HG02588 (cell line): Measurements from ENCODE around the gene ALDH1B1.
A peak's percentile ranks its signal among the peaks of the same experiment; 100 is the strongest.

Source experiments
- ATAC-seq: cut with Tn5 transposase; IDR thresholded peaks from one replicate; pipeline ENCODE4 v1.9.1; 2021; ENCODE audit warnings: mild to moderate bottlenecking, moderate library complexity; ENCODE audit not compliant: unreplicated experiment

ALDH1B1 gene

DNA sequence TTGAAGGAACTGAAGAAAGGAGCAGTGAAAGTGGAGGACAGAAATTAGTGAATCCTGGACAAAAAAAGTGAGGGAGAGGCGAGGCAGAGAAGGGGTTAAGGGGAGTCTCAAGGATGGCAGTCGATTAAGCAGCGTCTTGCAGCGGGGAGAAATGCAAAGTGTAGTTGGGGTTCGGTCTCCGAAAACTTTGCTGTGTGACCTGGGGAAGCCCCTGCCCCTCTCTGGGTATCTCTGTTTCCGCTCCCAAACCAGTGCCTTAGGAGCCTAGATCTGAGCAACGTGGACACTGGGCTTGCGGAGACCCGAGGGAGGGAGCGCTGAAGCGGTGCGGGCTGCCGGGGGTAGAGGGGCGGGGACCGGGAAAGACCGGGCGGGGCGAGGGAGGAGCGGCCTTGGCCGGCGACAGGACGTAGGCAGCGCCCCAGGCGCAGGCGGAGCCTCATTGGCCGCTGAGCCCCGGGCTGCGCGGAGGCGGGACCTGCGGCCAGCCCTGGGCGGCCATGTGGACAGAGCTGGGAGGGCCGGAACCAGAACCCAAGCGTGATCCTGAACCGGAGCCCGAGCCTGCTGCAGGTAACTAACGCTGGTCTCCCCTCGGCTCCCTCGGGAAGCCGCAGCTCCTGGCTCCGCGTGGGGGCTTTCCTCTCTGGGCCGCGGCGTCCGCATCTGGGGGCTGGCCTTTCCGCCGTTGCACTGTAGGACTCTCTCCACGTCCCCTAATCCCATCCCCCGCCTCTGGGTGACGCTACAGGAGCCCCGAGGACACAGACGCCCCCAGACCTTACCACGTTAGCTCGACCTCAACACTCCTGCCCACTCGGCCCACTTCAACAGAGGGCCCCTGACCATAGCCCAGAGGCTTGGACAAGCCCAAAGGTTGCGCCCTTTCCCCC, at the start of gene ALDH1B1:
Gene ALDH1B1, plus strand, starts transcription at position 468 of the 893 bp plus-strand sequence. CDS start 3,047 bp downstream, outside the sequence.
- peak; percentile 99 for ATAC-seq

DNA sequence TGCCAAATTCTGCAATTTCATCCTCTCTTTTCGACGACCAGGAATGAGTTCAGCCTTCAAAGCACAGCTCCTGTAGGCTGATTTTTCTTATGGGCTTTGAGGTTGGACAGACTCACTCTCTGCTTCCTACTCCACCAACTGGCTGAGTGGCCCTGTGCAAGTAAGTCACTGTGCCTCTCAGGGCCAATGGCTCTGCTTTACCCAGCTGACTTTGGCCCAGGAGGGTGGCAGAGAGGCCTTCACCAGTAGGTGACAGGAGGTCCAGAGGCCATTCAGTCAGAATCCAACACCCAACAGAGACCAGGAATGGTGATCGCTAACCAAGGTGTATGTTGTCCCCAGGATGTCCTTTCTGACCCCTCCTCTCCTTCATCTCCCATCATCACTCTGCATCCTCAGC, 49.5 kb upstream of the ALDH1B1 start:
- no peak for ATAC-seq

DNA sequence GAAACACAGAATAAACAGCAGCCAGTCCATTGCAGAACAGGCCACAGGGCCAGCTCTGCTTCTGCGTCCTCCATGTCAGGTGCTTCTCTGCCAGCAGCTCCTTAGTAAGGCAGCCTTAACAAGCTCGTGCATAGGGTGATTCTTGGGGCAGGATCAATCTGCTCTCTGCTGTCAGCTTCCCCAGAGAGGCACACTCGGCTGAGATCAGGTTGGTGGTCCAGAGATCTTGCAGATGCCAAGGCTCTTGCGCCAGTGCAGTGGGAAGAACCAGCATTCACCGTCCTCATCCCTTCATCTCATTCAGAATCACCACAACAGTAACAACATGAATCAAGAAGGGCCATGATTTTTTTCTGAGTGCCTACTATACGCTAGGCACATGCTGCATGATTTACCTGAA, 49.0 kb upstream of the ALDH1B1 start:
- ATAC-seq, result no peak

DNA sequence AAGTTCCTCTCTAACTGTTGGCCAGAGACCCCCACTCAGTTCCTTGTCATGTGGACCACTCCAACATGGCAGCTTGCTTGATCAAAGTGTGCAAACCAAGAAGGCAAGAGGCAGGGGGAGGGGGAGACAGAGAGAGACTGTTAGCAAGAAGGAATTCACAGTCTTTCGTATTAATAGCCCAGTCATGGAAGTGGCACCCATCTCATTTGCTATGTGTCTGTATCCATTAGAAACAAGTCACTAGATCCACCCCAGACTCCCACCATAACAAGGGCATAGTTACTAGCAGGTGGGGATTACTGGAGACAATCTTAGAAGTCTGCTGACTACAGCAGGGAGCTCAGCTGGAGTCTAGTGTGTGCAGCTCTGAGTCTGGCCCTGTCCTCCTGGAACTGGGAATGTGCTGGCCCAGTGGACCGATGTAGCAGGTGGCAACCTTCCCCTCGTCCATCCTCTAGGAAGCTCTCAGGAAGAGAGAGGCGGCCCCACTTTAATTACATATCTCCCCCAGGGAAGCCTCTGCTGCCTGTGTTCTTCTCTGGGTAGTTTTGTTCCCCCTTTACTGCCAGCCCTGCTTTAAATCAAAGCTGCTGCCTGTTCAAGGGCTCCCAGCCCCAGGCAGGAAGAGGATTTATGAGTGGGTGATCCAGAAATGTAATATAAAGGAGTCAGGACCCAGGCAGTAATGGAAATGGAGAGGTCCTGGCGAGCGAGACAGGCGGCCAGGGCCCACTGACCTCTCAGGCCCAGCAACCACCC, 47.8 kb upstream of the ALDH1B1 start:
- ATAC-seq, result no peak

DNA sequence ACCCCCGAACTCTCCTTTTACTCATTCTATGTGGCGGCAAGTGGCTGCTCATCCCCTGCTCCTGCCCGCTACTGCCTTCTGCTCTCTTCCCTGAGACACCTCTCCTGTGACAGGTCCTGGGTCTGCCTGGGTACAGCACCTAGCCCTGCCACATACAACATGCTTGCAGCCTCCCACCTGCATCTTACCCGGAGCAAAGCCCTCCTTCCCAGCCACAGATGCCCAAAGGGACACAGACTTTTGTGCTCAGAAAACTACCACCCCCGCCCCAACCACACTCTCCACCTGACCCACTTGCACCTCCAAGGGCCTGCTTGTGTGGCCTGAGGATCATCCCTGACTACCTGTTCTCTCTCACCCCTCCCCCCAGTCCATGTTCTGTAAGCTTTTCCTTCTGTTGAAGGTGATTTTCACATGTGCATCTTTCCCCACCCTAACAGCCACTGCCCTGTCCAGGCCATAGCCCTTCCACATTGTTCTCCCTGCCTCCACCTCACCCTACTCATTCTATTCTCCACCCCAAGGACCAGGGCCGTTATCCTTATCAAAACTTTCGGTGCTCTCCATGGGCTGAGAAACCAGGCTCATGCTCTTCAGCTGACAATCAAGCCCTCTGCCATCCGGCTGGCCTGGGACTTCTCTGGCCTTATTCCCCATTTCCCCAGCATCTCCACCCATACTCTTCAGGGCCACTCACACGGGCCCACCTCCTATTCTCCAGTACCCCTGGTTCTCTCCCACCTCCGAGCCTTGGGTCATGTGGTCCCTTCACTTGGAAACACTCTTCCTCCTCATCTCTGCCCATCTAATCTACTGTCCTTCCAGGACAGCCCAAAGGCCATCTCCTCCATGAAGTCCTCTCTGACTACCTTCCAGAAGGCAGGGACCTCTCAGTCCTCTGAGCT, 46.4 kb upstream of the ALDH1B1 start:
- ATAC-seq, result no peak

DNA sequence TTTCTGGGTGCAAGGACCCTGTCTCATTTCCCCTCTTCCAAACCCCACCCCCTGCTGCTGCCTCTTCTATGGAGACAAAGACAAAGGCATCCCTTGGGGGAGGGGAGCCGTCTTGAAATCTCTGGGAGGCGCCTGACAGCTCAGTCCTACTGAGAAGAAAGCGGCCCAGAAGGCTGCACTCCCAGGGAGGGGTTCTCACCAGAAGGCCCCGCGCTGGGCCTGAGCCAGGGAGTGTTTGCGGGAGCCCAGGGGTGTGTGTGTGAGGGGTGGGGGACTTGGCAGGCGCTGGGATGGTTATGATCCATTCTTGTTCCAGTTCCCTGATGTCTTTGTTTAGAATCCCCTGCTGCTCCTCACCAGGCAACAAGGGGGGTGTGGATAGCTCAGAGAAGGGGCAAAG, 45.7 kb upstream of the ALDH1B1 start:
- ATAC-seq, result no peak

DNA sequence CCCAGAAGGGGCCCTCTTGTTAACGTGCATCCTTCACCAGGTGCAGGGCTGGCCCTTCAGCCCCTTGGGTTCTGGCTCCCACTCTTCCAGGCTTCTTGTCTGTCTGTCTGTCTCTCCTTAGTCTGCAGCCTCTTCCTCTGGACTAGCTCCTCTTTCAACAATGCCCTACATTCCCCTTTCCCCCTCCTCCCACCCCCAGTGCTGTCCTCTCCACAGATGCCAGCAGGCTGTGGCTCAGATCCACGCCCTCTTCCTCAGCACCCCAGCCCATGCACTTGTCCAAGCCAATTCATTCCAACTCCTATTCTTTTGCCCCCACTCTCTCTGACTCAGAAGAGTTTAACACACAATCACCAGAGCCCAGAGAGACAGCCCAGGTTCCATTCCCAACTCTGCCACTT, 45.2 kb upstream of the ALDH1B1 start:
- no peak for ATAC-seq

DNA sequence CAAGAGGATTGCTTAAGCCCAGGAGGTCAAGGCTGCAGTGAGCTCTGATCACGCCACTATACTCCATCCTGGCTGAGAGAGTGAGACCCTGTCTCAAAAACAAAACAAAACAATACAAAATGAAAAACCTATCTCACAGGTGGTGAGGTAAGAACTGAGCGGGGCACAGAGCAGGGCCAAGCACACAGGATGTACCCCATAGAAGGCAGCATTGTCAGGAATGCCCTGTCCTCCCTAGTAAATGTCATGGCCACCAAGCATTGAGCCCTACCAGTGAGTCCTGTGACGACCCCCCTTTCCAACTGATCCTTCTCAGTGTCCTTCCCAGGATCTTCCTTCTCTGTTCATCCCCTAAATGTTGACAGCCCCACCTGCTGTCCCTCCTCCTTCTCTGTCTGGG, 44.6 kb upstream of the ALDH1B1 start:
- ATAC-seq, result no peak

DNA sequence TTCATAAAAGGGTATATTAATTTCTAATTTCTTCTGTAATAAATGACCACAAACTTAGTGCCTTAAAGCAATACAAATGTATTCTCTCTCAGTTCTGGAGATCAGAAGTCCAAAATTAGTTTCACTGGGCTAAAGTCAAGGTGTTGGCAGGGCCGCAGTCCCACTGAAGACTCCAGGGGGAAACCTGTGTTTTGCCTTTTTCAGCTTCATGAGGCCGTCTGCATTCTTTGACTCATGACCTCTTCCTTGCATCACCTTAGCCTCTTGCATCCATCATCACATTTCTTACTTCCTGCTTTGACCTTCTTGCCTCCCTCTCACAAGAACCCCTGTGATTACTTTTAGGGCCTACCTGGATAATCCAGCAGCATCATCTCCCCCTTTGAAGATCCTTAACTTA, 42.0 kb upstream of the ALDH1B1 start:
- no peak for ATAC-seq

DNA sequence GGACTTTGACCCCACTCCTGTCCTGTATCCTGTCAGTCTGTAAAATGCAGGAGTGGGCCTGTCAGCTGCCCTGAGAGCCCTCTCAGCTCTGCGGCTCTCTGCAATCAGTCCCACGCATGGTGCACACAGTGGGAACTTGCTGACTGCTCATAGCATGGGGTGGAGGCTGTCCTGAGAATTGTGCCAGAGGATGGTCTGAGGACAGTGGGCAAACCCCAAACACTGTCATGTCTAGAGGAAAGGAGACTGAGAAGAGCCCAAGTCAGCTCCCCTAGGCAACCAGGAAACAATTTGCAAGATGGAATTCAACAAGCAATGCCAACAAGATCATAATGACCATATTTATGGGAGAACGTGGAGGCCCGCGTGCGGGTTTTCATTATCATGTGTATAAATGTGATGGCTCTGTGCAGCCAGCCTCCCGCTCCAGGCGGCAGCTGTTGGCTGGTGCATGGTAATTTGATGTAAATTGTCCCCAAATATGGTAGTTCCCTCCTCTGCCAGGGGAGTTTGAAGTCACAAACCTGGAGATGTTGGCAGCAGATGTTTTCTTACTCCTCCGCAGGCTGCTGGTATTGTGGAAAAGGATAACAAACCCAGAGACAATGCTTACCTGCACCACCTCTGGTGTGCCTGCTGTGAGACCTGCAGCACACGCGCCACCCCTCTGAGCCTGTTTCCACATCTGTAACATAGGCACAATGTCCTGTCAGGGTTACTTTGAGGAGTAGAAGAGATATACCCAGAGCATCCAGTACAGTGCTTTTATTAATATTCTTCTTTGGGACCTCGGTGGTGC, 39.8 kb upstream of the ALDH1B1 start:
- no peak for ATAC-seq

DNA sequence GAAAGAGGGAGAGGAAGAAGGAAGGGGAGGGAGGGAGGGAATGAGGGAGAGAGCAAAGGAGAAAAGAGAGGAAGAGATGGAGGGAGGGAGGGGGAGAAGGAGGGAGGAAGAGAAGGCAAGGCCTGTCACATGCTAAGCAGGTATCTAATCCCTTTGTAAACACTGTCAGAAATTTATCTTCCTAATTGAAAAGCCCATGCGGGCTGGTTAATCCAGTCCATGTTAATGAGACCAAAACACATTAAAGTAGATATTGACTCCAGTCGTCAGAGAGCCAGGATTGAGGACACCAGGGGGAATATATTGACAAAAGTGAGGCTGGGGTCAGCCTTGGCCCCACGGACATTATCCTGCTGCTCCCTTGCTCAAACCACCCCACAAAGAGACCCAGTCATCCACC, 37.4 kb upstream of the ALDH1B1 start:
- ATAC-seq, result no peak

DNA sequence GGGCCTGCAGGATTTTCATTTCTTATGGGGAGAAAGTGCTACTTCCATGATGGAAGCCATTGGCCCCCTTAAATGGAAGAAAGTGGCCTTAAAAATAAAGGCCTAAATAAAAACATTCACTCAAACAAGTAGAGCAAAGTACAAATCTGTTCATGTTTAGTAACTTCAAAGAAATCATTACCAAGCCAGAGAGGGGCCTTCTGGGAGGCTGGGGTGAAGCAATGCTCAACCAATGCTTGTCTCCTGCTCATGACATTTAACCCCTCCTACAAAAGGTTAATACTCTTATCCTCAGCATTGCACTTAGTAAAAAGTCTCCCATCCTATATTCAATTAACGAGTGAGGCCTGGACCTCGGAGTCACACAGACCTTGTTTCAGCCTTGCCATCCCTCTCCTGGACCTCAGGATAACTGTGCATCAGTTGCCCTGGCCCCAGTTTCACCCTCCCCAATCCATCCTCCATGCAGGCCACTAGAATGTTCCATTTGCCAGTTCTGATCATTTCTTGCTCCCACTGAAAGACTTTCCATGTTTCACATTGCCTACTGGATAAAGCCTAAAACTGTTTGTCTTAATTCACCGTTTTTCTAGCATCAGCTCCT, 36.9 kb upstream of the ALDH1B1 start:
- no peak for ATAC-seq

DNA sequence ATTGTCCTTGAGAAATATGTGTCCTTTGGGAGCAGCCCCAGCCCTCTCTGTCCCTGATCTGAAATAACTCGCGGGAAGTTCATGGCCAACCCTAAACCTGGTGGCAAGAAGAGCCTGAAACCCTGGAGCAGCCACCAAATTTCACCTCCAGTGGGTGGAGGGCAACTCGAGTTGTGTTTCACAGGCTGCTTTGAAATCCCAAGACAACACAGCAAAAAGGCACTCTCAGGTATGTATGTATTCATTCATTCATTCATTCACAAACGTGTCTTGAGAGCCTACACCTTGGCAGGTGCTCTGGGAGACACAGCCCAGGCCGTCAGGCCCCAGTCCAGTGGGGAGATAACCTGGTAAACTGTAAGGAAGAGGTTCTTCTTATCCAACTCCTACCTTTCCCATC, 35.7 kb upstream of the ALDH1B1 start:
- no peak for ATAC-seq

DNA sequence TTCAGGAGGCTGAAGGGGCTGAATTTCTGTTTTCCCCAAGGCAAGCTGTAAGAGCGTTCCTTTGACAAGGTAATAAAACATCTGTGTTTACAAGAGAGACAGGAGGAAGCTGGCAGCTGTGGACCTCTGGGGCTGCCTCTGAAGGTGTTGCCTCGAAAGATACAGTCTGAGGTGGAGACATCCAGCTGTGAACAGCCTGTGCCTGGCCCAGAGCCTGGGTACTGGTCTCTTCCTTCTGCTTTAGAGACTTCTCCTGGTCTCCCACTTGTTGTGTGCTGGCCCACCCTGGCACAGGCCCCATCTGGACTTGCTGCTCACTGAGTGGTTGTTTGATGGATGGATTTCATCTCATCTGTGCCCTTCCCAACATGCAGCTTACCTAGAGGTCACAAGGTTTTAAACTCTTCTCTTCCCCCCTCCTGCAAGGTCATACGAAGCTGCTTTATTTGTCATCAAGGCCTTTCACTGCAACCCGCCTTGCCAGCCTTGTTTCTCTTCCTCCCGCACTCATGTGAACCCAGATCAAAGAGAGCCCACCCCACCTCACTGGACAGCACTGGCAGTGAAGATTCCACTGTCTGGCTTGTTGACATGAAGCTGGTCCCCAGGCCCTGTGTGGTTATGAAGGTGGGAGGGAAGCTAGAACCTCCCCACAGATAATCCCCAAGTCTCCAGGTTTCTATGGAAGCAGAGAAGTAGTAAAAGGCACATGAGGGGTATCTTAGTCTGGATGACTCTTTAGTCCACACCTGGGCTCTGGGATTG, 35.0 kb upstream of the ALDH1B1 start:
- ATAC-seq, result no peak

DNA sequence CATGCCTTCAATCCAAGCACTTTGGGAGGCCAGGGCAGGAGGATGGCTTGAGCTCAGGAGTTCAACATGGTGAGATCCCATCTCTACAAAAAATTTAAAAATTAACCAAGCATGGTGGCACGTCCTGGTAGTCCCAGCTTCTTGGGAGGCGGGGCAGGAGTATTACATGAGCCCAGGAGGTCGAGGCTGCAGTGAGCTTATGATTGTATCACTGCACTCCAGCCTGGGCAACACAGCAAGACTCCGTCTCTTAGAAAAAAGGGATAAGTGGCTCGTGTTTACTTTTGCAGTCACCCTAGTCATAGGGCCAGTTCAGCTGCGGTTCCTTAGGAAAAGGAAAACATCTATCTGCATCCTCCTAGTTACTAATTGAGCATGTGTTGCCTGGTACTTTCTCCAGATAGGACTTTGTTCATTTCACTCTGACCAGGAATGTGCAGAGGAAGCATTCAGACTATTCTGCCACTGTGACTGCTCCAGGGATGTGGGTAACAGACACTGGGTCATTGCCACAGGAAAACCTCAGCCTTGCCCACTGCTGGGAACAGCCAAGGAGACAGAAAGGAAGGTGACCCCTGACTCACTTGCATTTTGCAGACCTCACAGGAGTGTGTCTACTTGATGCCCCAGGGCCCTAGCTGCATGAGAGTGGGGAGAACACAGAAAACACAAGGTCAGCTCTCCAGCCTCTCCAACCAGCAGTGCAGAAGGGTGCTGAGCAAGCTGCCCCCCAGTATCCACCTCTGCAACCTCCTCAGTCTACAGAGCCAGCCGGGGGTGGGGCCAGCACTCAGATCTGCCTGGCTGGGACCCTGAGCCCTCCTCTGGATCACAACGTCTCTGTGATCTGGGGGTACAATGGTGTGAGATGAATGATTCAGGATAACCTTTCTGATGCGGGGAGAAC, 33.9 kb upstream of the ALDH1B1 start:
- no peak for ATAC-seq

DNA sequence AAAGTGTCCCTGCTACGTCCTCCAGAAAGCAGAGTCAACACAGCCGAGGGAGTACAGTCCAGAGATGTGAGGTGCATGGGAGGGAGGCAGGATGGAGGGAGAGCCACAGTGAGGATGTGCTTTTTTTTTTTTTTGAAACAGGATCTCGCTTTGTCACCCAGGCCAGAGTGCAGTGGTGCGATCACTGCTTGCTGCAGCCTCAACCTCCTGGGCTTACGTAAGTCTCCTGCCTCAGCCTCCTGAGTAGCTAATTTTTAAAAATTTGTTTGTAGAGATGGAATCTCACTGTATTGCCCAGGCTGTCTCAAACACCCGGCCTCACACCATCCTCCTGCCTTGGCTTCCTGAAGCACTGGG, 33.2 kb upstream of the ALDH1B1 start:
- no peak for ATAC-seq

DNA sequence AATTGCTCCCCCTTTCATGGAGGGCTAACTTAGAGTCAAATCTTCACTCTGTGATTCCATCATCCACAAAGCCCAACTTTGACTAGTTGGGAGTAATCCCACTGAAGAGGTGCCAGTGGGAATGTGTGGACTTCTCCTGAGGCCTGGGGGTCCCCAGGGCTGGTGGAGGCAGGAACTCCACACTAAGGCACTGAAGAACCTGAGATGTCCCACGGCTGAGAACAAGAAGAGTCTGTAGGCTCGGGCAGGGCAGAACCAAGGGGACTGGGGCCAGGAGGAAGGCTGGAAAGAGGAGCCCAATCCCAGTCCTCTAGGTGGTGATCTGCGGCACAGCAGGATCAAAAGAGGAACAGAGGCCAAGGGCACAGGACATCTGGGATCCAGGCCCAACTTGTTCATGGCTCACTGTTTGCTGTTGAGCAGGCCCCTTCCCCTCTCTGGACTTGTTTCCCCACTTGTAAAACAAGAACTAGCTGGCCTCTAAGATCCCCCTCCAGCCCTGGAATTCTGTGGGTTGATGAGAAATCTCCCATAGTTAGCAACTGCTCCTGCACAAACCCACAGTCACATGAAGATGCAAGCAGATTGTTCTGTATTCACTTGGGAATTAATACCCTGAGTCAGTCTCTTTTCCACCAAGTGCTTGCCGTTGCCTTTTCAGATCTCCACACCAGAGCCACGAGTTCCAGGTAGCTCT, 32.7 kb upstream of the ALDH1B1 start:
- ATAC-seq, result no peak
